Coronary artery (tissue), 2 donors: ENCODE measurements around the gene SLC6A6.

Experiments used
- DNase-seq: peaks from one replicate; pipeline ENCODE4 v3.0.0-alpha.2; 2017; ENCODE audit warnings: low spot score
- H3K27ac ChIP-seq, 2 donors: fragments of 200-600 bp; sonication (generic); one replicate each; pipeline ENCODE4 v1.5.1; 2016 to 2019
- H3K4me3 ChIP-seq: fragments of 200-600 bp; sonication (generic); 2 replicates; pipeline ENCODE4 v1.5.1; 2016; ENCODE audit warnings: mild to moderate bottlenecking, moderate library complexity
- CTCF ChIP-seq: fragments of 200-600 bp; sonication (generic); IDR thresholded peaks from one replicate; pipeline ENCODE4 v1.5.1; 2019; ENCODE audit warnings: antibody characterized with exemption

The SLC6A6 gene

GRCh38 chr3:14397940-14398796, 4.2 kb upstream of the SLC6A6 start:
- Histone ChIP-seq H3K4me3 (no peak overlapping the region), H3K27ac (no peak overlapping the region)
- TF ChIP-seq CTCF, result no peak
- no peak for DNase-seq

GRCh38 chr3:14398797-14399106, 3.7 kb upstream of the SLC6A6 start:
- Histone ChIP-seq H3K27ac (no peak overlapping the region), H3K4me3 (no peak overlapping the region)
- TF ChIP-seq CTCF, result no peak
- no peak for DNase-seq

- DNase-seq, result no peak
- H3K27ac ChIP-seq, result peak overlapping the region; percentile 70 to 88
- peak overlapping the region; percentile 82 for H3K4me3 ChIP-seq
- no peak for TF ChIP-seq CTCF
Observed at GRCh38 chr3:14401692-14402303, 608 bp upstream of the SLC6A6 start.

- DNase-seq, result peak; percentile 83
- peak overlapping the region; percentile 82 for H3K4me3 ChIP-seq
- TF ChIP-seq CTCF, result no peak
- H3K27ac ChIP-seq, result peak overlapping the region in 1 of 2 donors; percentile 88
Observed at GRCh38 chr3:14403619-14404155, 1.3 kb downstream of the SLC6A6 start.

- peak overlapping the region; percentile 82 for H3K4me3 ChIP-seq
- DNase-seq, result no peak
Observed at GRCh38 chr3:14404186-14404585, 1.8 kb downstream of the SLC6A6 start.

GRCh38 chr3:14404631-14405359, 2.4 kb downstream of the SLC6A6 start:
- no peak for TF ChIP-seq CTCF
- H3K4me3 ChIP-seq, result peak overlapping the region; percentile 82
- DNase-seq, result no peak
- H3K27ac ChIP-seq, result peak overlapping the region in 1 of 2 donors; percentile 39

More at GRCh38 chr3:14404186-14404585, 1.8 kb downstream of the SLC6A6 start:
- TF ChIP-seq CTCF, result no peak
- peak overlapping the region in 1 of 2 donors; percentile 18 for H3K27ac ChIP-seq
